ES-I3 (cell line): ENCODE measurements around the gene DCANP1.
A peak's percentile ranks its signal among the peaks of the same experiment; 100 is the strongest.

ENCODE experiments used
- H3K36me3 ChIP-seq: 2 replicates; pipeline ENCODE4 v1.6.1; 2013; ENCODE audit warnings: mild to moderate bottlenecking, low read length, control low read depth, moderate library complexity; ENCODE audit not compliant: insufficient read depth
- H3K4me1 ChIP-seq: 2 replicates; pipeline ENCODE4 v1.6.1; 2013; ENCODE audit warnings: mild to moderate bottlenecking, control low read depth, low read length; ENCODE audit not compliant: insufficient read depth
- H3K9ac ChIP-seq: 2 replicates; pipeline ENCODE4 v1.6.1; 2013; ENCODE audit warnings: low read depth, mild to moderate bottlenecking, low read length, moderate library complexity
- H3K9me3 ChIP-seq: 2 replicates; pipeline ENCODE4 v1.6.1; 2013; ENCODE audit warnings: mild to moderate bottlenecking, low read length, moderate library complexity; ENCODE audit not compliant: control insufficient read depth, insufficient read depth

Gene DCANP1

GRCh38 chr5:135422419-135422818 lies 24.7 kb downstream of the DCANP1 start:
- H3K36me3 ChIP-seq = no peaks in the 10 kb centered on the region
- no peak overlapping the region for H3K9ac ChIP-seq
- H3K9me3 ChIP-seq = no peaks in the 10 kb centered on the region
- no peaks in the 10 kb centered on the region; the same call in 1 of the 2 replicates for H3K4me1 ChIP-seq

- Histone ChIP-seq H3K9ac (no peak overlapping the region), H3K4me1 (no peaks in the 10 kb centered on the region), H3K9me3 (no peaks in the 10 kb centered on the region), H3K36me3 (no peaks in the 10 kb centered on the region)
Observed at GRCh38 chr5:135417083-135417482, 30.1 kb downstream of the DCANP1 start.

DNA sequence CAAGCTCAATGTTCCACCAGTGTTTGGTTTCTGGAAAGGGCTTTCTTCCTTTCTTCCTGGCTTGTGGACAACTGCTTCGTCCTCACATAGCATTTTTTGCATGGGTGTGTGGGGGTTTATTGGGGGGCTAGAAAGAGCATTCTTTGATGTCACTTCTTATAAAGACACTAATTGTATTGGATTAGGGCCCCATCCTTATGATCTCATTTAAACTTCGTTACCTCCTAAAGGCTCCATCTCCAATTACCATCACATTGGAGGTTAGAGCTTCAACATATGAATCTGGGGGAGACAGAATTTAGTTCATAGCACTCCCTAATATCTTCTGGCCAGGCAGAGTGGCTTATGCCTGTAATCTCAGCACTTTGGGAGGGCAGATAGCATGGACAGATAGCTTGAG lies 42.1 kb downstream of the DCANP1 start:
- H3K36me3 ChIP-seq = no peaks in the 10 kb centered on the region
- peaks cover 3% of the 10 kb centered on the region; the same call in 1 of the 2 replicates for H3K9me3 ChIP-seq
- H3K9ac ChIP-seq = no peak overlapping the region
- H3K4me1 ChIP-seq = peaks cover 16% of the 10 kb centered on the region

- no peak overlapping the region for H3K9ac ChIP-seq
- H3K36me3 ChIP-seq = no peaks in the 10 kb centered on the region
- peaks cover 3% of the 10 kb centered on the region; the same call in 1 of the 2 replicates for H3K9me3 ChIP-seq
- peaks cover 17% of the 10 kb centered on the region for H3K4me1 ChIP-seq
Observed at GRCh38 chr5:135402031-135402430, 45.1 kb downstream of the DCANP1 start.

DNA sequence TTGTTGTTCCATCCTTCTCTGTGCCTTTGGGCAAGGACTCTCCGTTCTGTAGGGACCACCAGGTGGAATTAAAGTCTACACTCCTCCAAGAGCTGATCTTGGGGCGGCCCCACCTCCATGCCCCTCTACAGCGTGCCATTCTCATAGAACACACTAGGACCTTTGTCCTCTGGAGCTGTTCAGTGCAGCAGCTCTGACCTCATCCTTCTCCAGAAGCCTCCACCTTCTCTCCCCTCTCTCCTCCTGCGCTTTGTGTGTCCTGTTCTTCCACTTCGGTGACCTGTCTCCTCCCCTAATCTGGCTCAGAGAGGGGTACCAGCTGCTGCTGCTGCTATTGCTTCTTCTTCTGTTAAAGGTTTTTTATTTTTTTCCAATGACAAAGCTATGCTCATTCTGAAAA lies 46.3 kb downstream of the DCANP1 start:
- no peak overlapping the region; the same call in 1 of the 2 replicates for H3K9ac ChIP-seq
- H3K36me3 ChIP-seq = no peaks in the 10 kb centered on the region
- H3K4me1 ChIP-seq = peaks cover 17% of the 10 kb centered on the region
- peaks cover 3% of the 10 kb centered on the region; the same call in 1 of the 2 replicates for H3K9me3 ChIP-seq

DNA sequence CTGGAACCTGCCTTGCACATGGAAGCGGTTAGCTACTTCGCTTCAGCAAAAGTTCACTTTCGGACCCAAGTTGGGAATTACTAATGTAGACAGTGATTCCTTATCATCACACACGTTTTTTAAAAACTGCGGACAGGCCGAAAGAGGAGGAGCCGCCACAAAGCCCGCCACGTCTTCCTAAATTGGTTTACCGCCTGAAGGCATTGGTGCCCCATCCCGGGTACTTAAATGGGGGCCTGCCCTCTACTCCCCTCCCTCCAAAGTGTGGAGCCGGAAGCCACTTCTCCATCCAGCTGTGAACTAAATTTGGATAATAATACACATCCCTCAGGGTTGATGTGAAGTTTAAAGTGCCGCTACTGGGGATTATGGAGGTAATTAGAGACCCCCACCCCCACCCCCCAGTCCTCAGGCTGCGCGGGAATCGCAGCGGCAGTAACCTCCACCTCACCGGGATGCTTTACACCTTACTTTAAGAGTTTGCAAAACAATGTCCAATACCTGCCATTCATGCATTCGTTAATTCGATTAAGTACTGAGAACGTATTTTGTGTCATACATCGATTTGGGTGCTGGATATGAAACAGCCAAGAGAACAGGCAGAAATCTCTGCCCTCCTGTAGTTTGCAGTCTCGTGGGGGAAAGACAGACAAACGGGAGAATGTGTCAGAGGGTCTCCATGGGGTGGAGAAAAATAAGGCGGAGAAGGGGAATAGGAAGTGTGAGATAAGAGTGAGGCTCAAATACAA lies 47.2 kb downstream of the DCANP1 start:
- Histone ChIP-seq H3K4me1 (peaks cover 17% of the 10 kb centered on the region), H3K36me3 (no peaks in the 10 kb centered on the region), H3K9me3 (peaks cover 2% of the 10 kb centered on the region; the same call in 1 of the 2 replicates), H3K9ac (peak overlapping the region; percentile 88; the same call in 1 of the 2 replicates)

DNA sequence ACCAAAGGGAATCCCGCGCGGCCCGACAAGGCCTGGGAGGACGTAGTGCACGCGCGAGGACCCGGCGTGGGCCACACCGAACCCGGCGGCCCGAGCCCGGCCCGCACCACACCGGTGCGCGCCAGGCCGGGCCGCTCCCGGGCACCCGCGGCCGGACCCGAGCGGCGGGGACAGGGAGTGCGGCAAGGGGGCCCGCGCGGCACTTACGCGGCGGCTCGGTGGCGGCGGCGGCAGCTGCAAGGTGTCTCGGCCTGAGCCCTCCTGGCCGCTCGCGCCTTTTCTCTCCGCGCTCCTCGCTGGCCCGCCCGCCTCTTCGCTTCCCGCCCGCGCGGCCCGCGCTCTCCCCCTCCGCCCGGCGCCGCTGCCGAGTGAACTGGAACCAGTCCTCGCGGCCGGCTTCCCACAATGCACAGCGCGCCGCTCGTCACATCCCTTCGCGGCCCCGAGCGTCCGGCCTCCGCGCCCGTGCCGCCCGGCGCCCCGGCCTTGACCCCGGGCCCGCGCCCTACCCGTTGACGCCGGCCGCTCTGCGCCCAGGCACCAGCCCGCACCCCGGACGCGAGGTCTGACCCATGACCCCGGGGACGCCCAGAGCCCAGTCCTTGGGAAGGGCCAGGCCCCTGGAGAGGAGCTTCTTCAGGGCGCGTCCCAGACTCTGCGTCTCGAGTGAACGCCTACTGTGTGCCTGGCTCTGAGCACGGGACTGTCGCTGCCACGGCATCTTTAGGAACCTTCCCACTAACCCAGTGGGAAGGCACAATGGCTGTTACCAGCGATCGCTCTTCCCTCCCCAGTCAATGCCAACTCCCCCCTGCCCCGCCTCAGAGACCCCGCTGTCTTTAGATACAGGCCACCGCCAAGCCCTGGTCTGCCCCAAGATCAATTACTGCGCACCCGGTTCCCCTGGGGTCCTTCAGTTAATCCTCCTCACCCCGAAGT lies 48.0 kb downstream of the DCANP1 start, which contains the start of gene MACROH2A1:
Gene MACROH2A1 (minus strand): TSS at position 377 of the 939 bp plus-strand sequence. CDS start 10,138 bp downstream, outside the sequence.
- Histone ChIP-seq H3K4me1 (peaks cover 17% of the 10 kb centered on the region), H3K36me3 (no peaks in the 10 kb centered on the region), H3K9me3 (no peaks in the 10 kb centered on the region), H3K9ac (peak within 1 kb of the TSS; percentile 88)

GRCh38 chr5:135398160-135398854 lies 48.8 kb downstream of the DCANP1 start:
- H3K9me3 ChIP-seq = no peaks in the 10 kb centered on the region
- H3K36me3 ChIP-seq = no peaks in the 10 kb centered on the region
- H3K9ac ChIP-seq = peak overlapping the region; percentile 88
- H3K4me1 ChIP-seq = peaks cover 11% of the 10 kb centered on the region

GRCh38 chr5:135397084-135397483 lies 50.1 kb downstream of the DCANP1 start:
- H3K4me1 ChIP-seq = peaks cover 11% of the 10 kb centered on the region
- no peak overlapping the region for H3K9ac ChIP-seq
- no peaks in the 10 kb centered on the region for H3K9me3 ChIP-seq
- peaks cover 5% of the 10 kb centered on the region; the same call in 1 of the 2 replicates for H3K36me3 ChIP-seq

- no peaks in the 10 kb centered on the region for H3K9me3 ChIP-seq
- no peak overlapping the region for H3K9ac ChIP-seq
- H3K4me1 ChIP-seq = peaks cover 11% of the 10 kb centered on the region
- H3K36me3 ChIP-seq = peaks cover 5% of the 10 kb centered on the region; the same call in 1 of the 2 replicates
Observed at GRCh38 chr5:135396459-135397055, 50.6 kb downstream of the DCANP1 start.

- Histone ChIP-seq H3K4me1 (peaks cover 11% of the 10 kb centered on the region), H3K9ac (no peak overlapping the region), H3K36me3 (peaks cover 5% of the 10 kb centered on the region; the same call in 1 of the 2 replicates), H3K9me3 (no peaks in the 10 kb centered on the region)
Observed at GRCh38 chr5:135395866-135396265, 51.3 kb downstream of the DCANP1 start.

- H3K9me3 ChIP-seq = no peaks in the 10 kb centered on the region
- H3K4me1 ChIP-seq = peaks cover 7% of the 10 kb centered on the region
- H3K9ac ChIP-seq = no peak overlapping the region
- peaks cover 5% of the 10 kb centered on the region; the same call in 1 of the 2 replicates for H3K36me3 ChIP-seq
Observed at GRCh38 chr5:135395451-135395850, 51.7 kb downstream of the DCANP1 start.
